ENCODE data around the gene RGS3. TPM values are rescaled to one million over a fixed set of nuclear protein-coding genes. Genes with fewer than 3 reads are reported as not detected.

RGS3 gene
- total RNA-seq, 3 donors from 2014 or later, result 65.9 to 83.8 (median 70.7) TPM

- no peak for DNase-seq
- no peak for ATAC-seq
- H3K9me3 ChIP-seq, result no peaks in the 10 kb centered on the region
- TF ChIP-seq, protein P1, sequence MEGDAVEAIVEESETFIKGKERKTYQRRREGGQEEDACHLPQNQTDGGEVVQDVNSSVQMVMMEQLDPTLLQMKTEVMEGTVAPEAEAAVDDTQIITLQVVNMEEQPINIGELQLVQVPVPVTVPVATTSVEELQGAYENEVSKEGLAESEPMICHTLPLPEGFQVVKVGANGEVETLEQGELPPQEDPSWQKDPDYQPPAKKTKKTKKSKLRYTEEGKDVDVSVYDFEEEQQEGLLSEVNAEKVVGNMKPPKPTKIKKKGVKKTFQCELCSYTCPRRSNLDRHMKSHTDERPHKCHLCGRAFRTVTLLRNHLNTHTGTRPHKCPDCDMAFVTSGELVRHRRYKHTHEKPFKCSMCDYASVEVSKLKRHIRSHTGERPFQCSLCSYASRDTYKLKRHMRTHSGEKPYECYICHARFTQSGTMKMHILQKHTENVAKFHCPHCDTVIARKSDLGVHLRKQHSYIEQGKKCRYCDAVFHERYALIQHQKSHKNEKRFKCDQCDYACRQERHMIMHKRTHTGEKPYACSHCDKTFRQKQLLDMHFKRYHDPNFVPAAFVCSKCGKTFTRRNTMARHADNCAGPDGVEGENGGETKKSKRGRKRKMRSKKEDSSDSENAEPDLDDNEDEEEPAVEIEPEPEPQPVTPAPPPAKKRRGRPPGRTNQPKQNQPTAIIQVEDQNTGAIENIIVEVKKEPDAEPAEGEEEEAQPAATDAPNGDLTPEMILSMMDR (IDR thresholded peaks at IDR 0.05), result no peak
- H3K4me3 ChIP-seq, result no peak overlapping the region
- intact Hi-C loops (cut with DNase I, micrococcal nuclease), result no loop called here
- no peaks in the 10 kb centered on the region for H3K36me3 ChIP-seq (ENCODE audit: low read depth)
- peaks cover 3% of the 10 kb centered on the region for H3K4me1 ChIP-seq (ENCODE audit: low read depth)
Observed at GRCh38 chr9:113467183-113467582, 3.7 kb downstream of the RGS3 start.

GRCh38 chr9:113468716-113469448, 5.4 kb downstream of the RGS3 start:
- intact Hi-C loops (cut with DNase I, micrococcal nuclease), result no loop called here
- Histone ChIP-seq H3K4me3 (no peak overlapping the region), H3K4me1 (ENCODE audit: low read depth) (peaks cover 3% of the 10 kb centered on the region), H3K36me3 (ENCODE audit: low read depth) (no peaks in the 10 kb centered on the region), H3K9me3 (no peaks in the 10 kb centered on the region)
- DNase-seq, result no peak
- ATAC-seq, result no peak
- TF ChIP-seq, protein P1 (IDR thresholded peaks at IDR 0.05), result no peak

- Histone ChIP-seq H3K36me3 (ENCODE audit: low read depth) (no peaks in the 10 kb centered on the region), H3K4me1 (ENCODE audit: low read depth) (no peaks in the 10 kb centered on the region), H3K4me3 (no peak overlapping the region), H3K9me3 (no peaks in the 10 kb centered on the region)
- no peak for DNase-seq
- intact Hi-C loops (cut with DNase I, micrococcal nuclease), result no loop called here
- TF ChIP-seq, protein P1 (IDR thresholded peaks at IDR 0.05), result no peak
- no peak for ATAC-seq
Observed at GRCh38 chr9:113471143-113471542, 7.6 kb downstream of the RGS3 start.

- no peak for DNase-seq
- TF ChIP-seq, protein P1 (IDR thresholded peaks at IDR 0.05), result no peak
- H3K9me3 ChIP-seq, result no peaks in the 10 kb centered on the region
- intact Hi-C loops (cut with DNase I, micrococcal nuclease), result no loop called here
- H3K4me1 ChIP-seq (ENCODE audit: low read depth), result no peaks in the 10 kb centered on the region
- H3K4me3 ChIP-seq, result no peak overlapping the region
- ATAC-seq, result peak; percentile 67
- H3K36me3 ChIP-seq (ENCODE audit: low read depth), result no peaks in the 10 kb centered on the region
Observed at GRCh38 chr9:113471566-113471965, 8.0 kb downstream of the RGS3 start.

DNA sequence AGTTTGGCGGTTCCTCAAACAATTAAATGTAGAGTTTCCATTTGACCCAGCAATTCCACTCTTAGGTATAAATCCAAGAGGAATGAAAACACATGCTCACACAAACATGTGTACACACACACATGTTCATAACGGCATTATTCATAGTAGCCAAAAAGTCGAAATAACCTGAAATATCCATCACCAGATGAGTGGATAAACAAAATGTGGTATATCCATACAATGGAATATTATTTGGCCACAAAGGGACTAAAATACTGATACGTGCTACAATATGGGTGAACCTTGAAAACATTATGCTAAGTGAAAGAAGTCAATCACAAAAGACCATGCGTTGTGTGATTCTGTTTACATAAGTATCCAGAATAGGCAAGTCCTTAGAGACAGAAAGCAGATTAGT, 8.7 kb downstream of the RGS3 start:
- no peaks in the 10 kb centered on the region for H3K36me3 ChIP-seq (ENCODE audit: low read depth)
- ATAC-seq (no peak), DNase-seq (no peak)
- intact Hi-C loops (cut with DNase I, micrococcal nuclease), result no loop called here
- TF ChIP-seq, protein P1 (IDR thresholded peaks at IDR 0.05), result no peak
- no peaks in the 10 kb centered on the region for H3K4me1 ChIP-seq (ENCODE audit: low read depth)
- H3K4me3 ChIP-seq, result no peak overlapping the region
- no peaks in the 10 kb centered on the region for H3K9me3 ChIP-seq
